ENCODE measurements around the gene TSPAN17.
"Not testable (repeated sequence)": the region's sequence is repeated elsewhere in the genome, so short reads cannot be mapped to it uniquely, and the experiment has no call there.

TSPAN17 gene, protein sequence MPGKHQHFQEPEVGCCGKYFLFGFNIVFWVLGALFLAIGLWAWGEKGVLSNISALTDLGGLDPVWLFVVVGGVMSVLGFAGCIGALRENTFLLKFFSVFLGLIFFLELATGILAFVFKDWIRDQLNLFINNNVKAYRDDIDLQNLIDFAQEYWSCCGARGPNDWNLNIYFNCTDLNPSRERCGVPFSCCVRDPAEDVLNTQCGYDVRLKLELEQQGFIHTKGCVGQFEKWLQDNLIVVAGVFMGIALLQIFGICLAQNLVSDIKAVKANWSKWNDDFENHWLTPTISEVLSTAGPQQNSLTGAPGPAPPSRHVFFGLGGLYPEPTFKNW

DNA sequence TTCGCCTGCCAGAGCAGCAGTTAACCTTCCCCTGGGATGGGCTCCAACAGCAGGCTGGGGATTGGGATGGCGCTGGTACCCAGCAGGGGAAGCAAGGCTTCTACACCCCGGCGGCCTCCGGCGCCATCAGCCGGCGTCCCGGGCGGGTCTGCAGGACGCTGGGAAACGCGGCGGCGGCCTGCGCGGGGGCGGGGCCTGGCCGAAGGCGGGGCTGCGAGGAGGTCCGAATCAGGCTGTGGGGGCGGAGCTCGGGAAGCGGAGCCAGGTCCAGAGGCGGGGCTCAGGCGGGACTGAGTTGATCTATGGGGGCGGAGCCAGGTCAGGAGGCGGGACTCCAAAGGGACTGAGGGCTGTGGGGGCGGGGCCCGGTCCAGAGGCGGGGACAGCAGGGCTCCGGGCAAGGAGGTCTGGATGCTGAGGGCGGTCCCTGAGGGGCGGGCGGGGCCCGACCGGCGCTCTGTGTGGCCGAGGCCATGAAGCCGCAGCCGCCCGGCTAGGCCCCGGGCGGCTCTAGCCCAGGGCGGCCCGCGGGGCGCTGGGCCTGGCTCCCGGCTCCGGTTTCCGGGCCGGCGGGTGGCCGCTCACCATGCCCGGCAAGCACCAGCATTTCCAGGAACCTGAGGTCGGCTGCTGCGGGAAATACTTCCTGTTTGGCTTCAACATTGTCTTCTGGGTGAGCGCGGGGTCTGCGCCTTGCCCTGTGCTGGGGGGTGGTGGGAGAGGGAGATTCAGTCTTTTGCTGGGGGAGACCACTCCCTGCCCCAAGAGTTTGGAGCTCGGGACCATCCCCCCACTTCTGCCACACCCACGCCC, at the start of gene TSPAN17:
TSS of gene TSPAN17 (plus strand) at position 455 of the 813 bp plus-strand sequence. CDS start at position 587, 132 bp downstream.
- DNase-seq: peak; percentile 99

DNA sequence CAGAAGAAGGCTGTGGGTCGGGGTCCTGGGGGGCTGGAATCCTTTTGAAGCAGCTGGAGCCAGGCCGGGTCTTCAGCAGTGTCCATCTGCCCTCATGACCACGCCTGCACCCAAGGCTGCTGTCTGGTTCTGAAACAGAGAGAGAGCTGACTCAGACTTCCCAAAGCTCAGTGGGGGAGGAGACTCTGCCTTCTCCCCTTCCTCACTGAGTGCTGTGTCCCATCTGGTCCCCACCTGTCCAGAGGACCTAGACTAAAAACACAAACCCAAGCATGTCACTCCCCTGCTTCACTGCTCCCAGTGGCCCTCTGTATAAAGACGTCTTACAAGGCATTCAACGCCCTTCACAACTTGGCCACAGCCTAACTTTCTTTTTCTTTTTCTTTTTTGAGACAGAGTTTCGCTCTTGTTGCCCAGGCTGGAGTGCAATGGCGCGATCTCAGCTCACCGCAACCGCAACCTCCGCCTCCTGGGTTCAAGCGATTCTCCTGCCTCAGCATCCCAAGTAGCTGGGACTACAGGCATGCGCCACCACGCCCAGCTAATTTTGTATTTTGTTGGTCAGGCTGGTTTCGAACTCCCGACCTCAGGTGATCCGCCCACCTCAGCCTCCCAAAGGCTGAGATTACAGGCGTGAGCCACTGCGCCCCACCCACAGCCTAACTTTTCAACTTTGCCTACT, 47.4 kb upstream of the TSPAN17 start:
- not testable (repeated sequence) for DNase-seq

DNA sequence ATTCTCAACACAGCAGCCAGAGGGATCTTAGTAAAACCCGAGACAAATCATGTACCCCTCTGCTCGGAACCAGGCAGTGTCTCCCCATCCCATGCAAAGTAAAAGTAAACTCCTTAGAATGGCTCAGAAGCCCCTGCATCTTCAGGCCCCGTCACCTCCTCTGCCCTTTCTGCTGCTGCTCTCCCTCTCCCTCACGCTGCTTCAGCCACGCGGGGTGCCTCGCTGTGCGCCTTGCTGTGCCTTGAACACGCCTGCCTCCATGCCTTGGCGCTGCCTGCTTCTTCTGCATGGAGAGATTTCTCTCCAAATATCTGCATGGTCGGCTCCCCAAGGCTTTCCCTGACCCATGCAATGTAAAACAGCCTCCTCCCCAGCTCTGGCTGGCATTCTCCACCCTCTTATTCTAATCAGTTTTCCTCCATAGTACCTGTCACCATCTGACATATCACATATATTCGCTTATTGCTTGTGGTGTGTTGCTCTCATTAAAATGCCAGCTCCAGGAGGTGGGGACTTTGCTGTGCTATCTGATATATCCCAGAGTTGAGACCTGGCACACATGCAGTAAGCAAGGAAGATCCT, 45.3 kb upstream of the TSPAN17 start:
- no peak for DNase-seq

DNA sequence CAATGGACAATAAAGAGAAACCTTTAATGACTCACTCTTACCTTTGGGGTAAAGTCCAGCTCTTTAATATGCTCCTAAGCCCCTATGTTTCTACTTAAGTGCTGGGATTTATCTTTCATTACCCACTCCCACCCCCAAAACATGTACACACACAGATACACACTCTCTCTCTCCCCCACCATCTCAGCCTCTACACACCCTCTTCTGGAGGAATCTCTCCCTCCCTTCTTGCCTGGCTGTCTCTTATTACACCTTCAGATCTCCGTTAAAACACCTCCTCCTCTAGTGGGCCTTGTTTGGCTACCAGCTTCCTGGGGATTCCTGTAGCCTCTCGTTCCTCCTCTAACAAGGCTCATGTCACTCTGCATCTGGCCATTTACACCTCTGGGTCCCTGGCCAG, 44.2 kb upstream of the TSPAN17 start:
- no peak for DNase-seq

DNA sequence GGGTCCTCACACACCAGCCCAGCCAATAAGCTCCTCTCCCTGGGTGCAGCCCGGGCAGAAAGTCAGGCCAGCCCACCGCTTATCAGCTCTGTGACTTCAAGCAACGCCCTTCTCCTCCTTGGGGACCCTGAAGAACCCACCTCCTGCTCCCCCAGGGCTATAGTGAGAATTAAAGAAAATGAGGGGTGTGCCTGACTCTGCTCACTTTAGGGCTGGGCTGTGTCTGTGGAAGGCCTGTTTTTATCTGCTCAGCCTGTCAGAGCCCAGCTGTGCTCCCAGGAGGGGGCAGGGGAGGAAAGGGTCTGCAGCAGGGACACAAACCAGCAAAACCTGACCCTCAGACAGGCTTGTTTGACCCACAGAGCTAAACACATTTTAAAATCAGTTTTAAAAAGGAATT, 41.3 kb upstream of the TSPAN17 start:
- no peak for DNase-seq

DNA sequence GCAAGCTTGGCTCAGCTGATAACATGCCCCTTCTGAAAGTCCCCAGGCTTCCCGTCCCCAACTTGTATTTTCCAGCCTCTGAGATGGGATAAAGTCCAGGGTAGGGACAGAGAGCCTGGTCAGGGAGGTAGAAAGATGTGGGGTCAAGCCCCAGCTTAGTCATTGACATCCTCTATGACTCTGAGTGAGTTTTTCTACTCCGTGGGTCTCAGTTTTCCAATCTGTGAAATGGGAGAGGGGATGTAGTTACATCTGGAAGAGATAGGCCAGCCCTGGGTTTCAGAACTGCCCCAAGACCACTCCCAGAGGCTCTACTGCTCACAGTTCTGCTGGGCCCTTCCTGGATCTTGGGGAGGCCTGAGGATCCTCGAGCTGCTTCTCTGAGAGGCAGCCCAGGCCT, 40.4 kb upstream of the TSPAN17 start:
- no peak for DNase-seq

DNA sequence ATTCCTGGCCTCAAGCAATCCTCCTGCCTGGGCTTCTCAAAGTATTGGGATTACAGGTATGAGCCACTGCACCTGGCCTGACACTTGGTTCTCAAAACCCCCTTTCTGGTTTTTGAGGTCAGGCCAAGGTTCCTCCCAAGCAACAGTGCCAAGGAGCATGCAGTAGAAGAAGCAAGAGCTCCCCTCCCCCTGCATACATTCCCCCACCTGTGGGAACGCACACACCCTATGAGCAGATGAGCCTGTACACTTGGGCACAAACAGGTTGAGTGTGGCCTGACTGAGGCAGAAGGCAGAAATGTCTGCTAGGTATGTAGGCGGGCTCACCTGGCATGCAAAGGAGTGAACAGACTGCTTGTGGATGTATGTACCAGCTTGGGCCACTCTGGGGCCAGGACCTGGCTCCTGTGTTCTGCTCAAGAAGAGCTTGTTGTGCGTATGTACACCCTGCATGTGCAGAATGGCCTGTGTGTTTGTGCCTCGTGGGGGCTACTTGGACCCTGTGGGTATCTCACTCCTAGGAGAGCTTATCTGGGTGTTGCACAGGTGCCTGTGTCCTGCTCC, 39.1 kb upstream of the TSPAN17 start:
- DNase-seq: no peak

DNA sequence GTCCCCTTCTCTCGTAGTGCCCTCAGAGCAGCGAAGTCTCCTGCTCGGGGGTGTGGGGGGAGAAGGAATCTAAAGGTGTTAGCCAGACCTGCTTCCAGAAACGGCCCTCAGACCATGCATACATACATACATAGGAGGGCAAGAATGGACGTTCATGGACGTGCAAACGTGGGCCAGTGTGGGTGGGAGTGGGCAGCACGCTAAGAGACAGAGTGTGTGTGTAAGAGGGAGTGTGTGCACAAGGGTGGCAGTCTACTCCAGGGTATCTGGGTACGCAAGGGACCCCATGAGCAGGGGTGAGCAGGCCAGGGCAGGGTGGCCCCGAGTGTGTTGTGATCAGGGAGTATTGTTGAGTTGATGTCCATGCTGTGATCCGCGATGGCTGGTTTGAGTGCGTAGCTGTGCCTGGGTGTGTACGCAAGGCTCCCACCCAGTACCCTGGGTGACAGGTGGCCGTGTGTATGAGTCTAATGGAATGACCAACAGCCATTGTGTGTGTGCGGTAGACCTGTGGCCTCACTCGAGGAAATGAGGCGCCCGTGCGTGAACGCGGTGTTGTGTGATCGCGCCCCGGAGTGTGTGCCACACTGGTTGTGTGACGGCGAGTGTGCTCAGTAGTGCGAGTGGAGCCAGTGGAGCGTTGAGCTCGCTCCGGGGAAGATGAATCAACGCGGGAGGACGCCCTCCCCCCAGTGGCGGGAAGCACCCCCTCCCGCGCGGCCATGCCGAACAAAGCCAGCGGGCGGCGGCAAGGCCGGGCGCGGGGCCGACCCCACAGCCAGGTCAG, 38.2 kb upstream of the TSPAN17 start:
- peak; percentile 18 for DNase-seq

DNA sequence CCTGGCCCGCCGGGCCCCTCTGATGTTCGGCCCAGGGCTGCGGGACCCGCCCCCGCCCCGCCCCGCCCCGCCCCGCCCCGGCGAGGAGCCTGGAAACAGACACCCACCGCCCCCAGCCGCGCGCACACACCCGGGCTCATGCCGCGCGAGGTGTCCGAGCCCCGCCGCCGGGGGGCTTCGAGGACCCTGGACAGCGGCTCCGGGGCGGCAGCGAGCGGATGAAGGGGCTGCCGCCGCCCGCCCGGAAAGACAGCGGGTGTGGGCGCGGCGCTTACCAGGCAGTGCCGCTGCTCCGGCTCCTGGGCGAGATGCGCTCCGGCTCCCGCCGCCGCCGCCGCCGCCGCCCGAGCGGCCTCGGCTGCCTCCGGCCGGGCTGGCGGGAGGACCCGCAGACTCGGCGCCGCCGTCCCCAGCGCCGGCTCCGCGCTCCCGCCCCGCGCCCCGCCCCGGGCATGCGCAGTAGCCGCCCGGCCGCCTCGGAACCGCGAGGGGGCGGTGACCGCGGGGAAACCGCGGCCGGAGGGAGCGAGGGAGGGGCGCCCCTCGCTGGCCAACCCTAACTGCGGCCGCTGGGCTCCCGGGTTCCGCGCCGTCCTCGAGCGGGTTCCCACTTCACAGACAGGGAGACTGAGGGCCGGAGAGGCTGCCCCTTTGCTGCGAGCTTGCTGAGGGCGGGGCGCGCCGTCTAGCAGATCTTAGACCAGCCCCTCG, 37.4 kb upstream of the TSPAN17 start, which contains the start of gene GPRIN1:
TSS of gene GPRIN1 (minus strand) at position 433 of the 711 bp plus-strand sequence. CDS start 10,322 bp downstream, outside the sequence.
- DNase-seq: peak; percentile 54

DNA sequence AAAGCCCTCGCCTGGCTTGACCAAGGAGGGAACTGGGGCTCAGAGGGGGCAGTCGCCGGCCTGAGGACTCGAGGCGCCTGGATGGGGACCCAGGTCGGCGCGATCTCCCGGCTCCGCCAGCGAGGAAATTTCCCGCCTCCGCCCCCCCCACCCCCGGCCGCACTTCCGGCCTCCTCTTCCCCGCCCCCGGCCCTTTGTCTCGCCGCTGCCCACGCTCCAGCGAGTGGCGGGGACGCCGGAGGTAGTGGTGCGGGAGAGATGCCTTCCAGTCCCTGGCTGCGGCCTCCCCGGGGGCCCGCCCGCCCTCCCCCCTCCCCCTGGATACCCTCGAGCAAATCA, 36.9 kb upstream of the TSPAN17 start:
- no peak for DNase-seq

DNA sequence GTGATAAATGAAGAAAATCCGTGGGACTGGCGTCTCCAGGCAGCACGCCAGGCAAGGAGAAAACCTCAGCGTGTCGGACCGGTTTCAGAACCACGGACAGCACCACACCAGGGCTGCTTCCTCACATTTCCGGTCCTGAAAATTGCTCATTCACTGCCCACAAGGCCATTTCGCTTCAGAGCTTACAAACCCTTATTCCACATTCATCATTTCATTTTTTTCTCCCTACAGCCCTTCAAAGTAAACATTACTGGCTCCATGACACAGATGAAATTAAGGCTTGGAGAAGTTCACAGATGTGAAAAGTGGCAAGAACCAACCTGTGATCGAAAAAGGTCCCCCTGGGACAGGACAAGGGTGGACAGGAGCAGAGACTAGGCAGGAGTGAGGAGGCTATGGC, 35.8 kb upstream of the TSPAN17 start:
- peak; percentile 57 for DNase-seq

DNA sequence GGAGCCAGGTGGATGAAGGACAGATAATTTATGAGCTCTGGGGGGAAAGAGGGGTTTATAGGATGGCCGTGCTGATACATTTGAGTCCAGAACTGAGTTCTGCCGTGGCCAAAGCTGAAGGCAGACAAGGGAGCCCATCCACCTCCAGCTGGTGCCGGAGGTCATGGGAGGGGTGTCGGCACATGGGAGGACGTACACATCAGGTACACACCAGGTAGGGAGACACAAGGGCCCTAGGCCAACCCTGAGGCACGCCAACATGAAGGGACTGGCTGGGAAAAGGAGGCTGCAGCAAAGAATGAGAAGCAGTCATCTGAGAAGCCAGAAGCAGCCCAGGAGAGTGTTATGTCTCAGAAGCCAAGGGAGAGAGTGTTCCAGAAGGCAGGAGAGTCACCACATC, 35.3 kb upstream of the TSPAN17 start:
- no peak for DNase-seq

DNA sequence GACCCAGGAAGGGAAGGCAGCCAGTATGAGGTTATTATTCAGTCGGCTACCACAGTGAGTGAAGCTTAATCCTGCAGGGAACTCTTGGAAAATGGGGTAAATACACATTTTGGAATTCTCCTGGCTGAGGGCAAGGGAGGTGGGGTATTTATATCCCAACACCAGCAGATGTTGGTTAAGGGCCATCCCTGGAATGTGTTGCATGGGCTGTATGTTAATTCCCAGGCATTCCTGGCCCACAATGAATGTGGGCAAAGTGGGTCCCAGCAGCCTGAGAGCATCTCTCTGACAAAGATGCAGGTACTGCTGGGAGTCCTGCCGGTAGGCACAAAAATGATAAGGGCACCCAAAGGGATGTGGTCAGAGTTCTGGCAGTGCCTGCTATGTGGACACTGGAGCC, 34.4 kb upstream of the TSPAN17 start:
- no peak for DNase-seq

DNA sequence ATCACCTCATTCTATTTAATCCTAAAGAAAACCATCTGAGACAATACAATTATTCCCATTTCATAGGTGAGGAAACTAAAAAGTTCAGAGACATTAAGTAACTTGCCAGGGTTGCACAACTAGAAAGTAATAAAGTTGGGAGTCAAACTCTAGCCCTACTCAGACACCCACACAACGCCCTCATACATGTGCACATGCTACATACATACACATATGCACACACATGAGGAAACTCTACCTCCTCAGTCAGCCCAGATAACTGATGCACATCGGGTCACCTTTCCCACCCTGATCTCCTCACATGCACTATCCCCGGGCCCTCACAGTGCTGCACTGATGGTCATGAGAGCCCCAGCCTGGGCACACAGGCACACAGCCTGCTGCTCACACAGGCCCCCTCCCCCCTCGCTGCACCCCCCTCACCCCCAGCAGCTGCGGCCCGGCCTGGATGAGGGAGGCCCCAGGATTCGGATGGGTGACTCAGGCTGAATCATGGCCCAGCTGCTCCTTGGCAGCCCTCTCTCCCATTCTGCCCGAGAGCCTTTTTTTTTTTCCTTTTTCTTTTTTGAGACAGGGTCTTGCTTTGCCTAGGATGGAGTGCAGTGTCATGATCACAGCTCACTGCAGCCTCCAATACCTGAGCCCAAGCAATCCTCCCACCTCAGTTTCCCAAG, 32.3 kb upstream of the TSPAN17 start:
- DNase-seq: no peak

DNA sequence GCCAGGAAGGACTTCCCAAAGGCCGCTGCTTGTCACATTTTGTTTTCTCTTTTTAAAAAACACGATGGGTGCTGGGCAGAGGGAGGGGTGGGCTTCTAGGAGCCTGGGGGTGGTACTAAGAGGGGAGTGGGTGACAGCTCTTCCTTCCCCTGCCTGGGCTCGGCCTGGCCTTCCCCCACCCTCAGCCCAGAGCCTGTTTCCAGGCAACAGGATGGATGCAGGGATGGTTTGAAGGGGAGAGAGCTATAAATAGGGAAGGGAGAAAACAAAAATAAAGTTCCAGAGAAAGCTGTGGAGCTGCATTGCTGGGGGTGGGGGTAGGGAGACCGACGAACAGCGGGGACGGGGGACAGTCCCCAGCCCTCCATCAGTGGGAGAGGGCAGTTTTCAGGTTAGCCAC, 30.8 kb upstream of the TSPAN17 start:
- no peak for DNase-seq

DNA sequence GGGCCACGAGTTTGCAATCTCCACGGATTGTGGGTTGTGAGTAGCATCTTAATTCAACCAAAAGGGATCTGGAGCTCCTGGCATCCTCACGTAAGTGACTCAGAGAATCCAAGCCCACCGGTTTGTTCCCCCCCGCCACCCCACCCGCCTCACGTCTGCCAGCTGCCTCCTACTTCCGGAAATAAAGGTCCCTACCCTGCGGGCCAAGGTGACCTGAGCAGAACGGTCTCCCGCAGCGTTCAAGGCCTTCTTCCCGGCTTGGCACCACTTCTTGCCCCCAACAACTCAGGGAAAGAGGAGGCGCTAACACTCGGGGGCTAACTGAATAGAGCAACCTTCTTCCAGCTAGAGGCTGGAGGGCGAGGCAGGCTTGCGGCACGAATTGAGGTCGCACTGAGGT, 28.5 kb upstream of the TSPAN17 start:
- no peak for DNase-seq

DNA sequence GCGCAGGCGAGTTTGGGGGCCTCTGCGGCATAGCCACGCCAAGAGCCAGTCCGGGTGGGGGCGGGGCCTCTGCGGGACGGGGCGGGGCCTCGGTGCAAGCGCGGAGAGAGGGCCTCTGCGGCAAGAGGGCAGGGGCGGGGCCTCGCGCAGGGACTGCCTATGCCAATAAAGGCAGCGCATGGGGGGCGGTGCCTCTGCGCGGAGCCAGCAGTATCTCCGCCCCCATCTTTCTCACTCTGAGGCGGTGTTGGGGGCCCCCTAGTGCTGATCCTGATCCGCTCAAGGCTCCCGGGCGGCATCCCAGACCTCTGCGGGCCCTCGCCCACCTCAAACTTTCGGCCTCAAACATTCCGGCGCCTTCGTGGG, 28.1 kb upstream of the TSPAN17 start:
- DNase-seq: peak; percentile 84

DNA sequence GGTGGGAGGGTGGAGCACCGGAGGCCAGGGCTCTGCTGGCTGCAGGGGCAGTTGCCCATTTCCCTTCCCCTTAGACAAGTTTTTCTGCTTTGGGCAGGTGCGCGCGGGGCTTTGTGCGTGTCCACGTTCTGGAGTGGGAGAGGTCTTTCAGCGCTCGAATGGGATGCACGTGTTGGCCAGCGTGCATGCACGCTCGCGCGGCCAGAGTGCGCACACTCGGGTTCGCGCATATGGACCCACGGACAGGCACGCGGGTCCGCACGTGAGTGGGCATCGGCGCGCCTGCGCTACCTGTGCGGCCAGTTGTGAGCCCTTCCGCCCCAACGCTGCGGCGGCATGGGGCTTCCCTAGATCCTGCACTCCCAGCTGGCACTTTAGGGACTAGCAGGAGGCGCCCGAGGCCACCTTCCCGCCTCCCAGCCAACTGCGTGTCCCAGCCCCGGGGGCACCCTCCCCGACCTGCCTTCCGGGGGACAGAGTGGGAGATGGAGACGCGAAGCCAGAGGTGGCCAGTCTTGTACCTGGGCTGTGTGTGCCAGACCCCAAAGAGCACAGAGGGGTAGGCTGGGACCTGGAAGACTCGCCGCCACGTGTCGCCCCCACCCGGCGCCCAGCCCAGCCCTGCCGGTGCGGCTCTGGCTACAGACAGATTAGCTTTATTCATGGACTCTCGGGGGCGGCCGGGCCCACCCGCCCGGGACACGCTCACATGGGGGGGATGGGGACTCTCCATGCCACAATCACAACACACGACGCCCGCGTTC, 27.5 kb upstream of the TSPAN17 start:
- no peak for DNase-seq

DNA sequence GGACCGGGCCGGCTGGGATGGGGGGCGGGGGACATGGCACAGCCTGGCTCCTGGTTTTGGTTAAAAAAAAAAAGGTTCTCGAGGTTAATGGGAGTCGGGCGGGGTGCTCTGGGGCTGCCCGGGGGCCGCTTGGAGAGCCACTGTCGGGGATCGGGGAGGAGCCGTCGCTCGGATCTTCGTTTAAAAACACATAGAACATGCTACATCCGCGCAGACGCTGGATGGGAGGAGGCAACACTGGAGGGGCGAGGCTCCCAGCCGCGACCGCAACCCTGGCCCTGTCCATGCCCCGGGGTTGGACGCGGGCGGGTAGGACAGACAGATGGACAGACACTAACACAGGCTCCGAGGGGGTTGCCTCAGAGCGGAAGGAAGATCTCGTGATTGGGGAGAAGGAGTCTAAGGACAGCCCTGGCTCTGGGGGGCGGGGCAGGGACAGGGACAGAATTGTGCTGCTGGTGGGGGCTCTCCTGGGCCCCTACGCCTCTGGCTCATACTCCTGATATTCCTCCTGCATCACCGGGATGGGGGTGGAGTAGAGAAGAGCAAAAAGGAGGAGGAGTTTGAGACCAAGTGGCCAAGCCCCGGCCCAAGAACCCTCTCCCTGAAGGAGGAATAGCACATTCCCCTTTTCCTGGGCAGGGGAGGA, 26.8 kb upstream of the TSPAN17 start:
- no peak for DNase-seq

DNA sequence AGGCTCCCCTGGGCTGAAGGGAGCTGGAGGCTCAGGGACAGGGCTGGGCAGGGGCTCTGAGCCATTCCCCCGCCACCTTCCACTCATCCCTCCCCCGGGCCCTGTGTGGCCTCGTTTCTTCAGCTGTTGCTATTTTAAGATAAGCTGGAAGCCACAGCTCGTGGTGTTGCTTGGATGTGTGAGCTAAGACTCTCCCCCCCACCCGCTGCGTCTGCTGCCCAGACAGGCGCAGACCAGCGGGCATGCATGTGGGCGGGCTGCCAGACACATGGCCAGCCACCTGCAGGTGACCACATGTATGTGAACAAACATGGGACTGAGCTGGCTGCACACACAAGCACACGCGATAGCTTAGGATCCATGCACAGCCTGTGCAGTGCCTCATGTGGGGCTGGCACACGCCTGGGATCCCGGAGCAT, 25.6 kb upstream of the TSPAN17 start:
- DNase-seq: no peak
